IMR-90 (cell line): ENCODE data around the gene HOXD9. TPM values are rescaled to one million over a fixed set of nuclear protein-coding genes. Genes with fewer than 3 reads are reported as not detected.

ENCODE experiments used
- ATAC-seq: fragments of 200-7000 bp; cut with Tn5 transposase; 2 replicates; pipeline ENCODE4 v1.9.1; 2020; ENCODE audit warnings: low read depth, mild to moderate bottlenecking, moderate library complexity
- BruUV-seq: library from RNA; stranded (reverse); fragments of 400-500 nt; replicated peaks from 2 replicates; lab custom pipeline; 2021; lab: Mats Ljungman, UMichigan
- CTCF ChIA-PET: fragments of 300-600 bp; formaldehyde crosslinking; extraction: SDS; loops from one replicate; lab custom pipeline; 2021; ENCODE audit warnings: antibody characterized with exemption; lab: Yijun Ruan, JAX
- POLR2A ChIA-PET: fragments of 300-600 bp; sonication (Branson Sonifier 250); formaldehyde crosslinking; loops from one replicate; lab custom pipeline; 2022; ENCODE audit warnings: antibody characterized with exemption; ENCODE audit not compliant: unreplicated experiment; lab: Charles Lee
- DNase-seq: peaks from one replicate; pipeline ENCODE4 v3.0.0; 2013
- H2AFZ ChIP-seq: replicated peaks from 2 replicates; pipeline ENCODE3; 2013; ENCODE audit warnings: low read length, mild to moderate bottlenecking; ENCODE audit not compliant: poor library complexity
- H2AK5ac ChIP-seq: 2 replicates; pipeline ENCODE4 v1.6.1; 2013; ENCODE audit warnings: low read depth, low read length, inconsistent platforms
- H2AK9ac ChIP-seq: replicated peaks from 2 replicates; pipeline ENCODE3; 2013; ENCODE audit warnings: mild to moderate bottlenecking, low read depth, low read length, moderate library complexity; ENCODE audit not compliant: poor library complexity
- H2BK120ac ChIP-seq: 2 replicates; pipeline ENCODE4 v1.6.1; 2013; ENCODE audit warnings: low read depth, low read length, inconsistent platforms
- H2BK15ac ChIP-seq: 3 replicates; pipeline ENCODE4 v1.6.1; 2013; ENCODE audit warnings: low read depth, low read length, inconsistent platforms
- H2BK20ac ChIP-seq: 2 replicates; pipeline ENCODE4 v1.6.1; 2013; ENCODE audit warnings: low read depth, mild to moderate bottlenecking, inconsistent platforms, low read length, moderate library complexity
- H2BK5ac ChIP-seq: 2 replicates; pipeline ENCODE4 v1.6.1; 2013; ENCODE audit warnings: mild to moderate bottlenecking, low read depth, low read length, inconsistent platforms; ENCODE audit not compliant: poor library complexity, severe bottlenecking
- H3K14ac ChIP-seq: replicated peaks from 2 replicates; pipeline ENCODE4 v1.6.1; 2013; ENCODE audit warnings: low read depth, low read length, inconsistent platforms
- H3K18ac ChIP-seq: 2 replicates; pipeline ENCODE4 v1.6.1; 2013; ENCODE audit warnings: low read depth, low read length, control low read depth
- H3K23ac ChIP-seq: 2 replicates; pipeline ENCODE4 v1.6.1; 2013; ENCODE audit warnings: low read depth, low read length, inconsistent platforms
- H3K27ac ChIP-seq: 2 replicates; pipeline ENCODE4 v1.5.1; 2013; ENCODE audit warnings: mild to moderate bottlenecking, control low read depth, low read length; ENCODE audit not compliant: insufficient read depth
- H3K27me3 ChIP-seq: 2 replicates; pipeline ENCODE4 v1.6.1; 2013; ENCODE audit warnings: low read length; ENCODE audit not compliant: control insufficient read depth, insufficient read depth
- H3K36me3 ChIP-seq: 2 replicates; pipeline ENCODE4 v1.6.1; 2013; ENCODE audit warnings: low read length, mixed read lengths; ENCODE audit not compliant: control insufficient read depth, insufficient read depth
- H3K4ac ChIP-seq: 2 replicates; pipeline ENCODE4 v1.6.1; 2013; ENCODE audit warnings: low read depth, low read length, inconsistent platforms
- H3K4me1 ChIP-seq: 2 replicates; pipeline ENCODE4 v1.6.1; 2013; ENCODE audit warnings: low read length, mixed read lengths; ENCODE audit not compliant: control insufficient read depth, insufficient read depth
- H3K4me2 ChIP-seq: 2 replicates; pipeline ENCODE4 v1.6.1; 2013; ENCODE audit warnings: low read depth, mild to moderate bottlenecking, control low read depth, low read length, moderate library complexity
- H3K4me3 ChIP-seq: 2 replicates; pipeline ENCODE4 v1.5.1; 2013; ENCODE audit warnings: low read depth, mild to moderate bottlenecking, control low read depth, low read length, moderate library complexity; ENCODE audit not compliant: insufficient read depth
- H3K56ac ChIP-seq: 2 replicates; pipeline ENCODE4 v1.6.1; 2013; ENCODE audit warnings: low read length, inconsistent platforms; ENCODE audit not compliant: insufficient read depth; ENCODE audit errors: extremely low read depth
- H3K79me1 ChIP-seq, 2 experiments: 2 replicates each; pipeline ENCODE4 v1.6.1; 2013; ENCODE audit warnings: low read length in 2 of 2, inconsistent platforms in 1 of 2, low read depth in 1 of 2
- H3K9ac ChIP-seq: 2 replicates; pipeline ENCODE4 v1.6.1; 2013; ENCODE audit warnings: low read depth, low read length, control low read depth
- H3K9me1 ChIP-seq: 2 replicates; pipeline ENCODE4 v1.6.1; 2013; ENCODE audit warnings: low read length, inconsistent platforms; ENCODE audit not compliant: insufficient read depth
- H3K9me3 ChIP-seq: 2 replicates; pipeline ENCODE4 v1.6.1; 2013; ENCODE audit warnings: low read length; ENCODE audit not compliant: control insufficient read depth, insufficient read depth
- H4K20me1 ChIP-seq: 2 replicates; pipeline ENCODE4 v1.6.1; 2013; ENCODE audit warnings: low read length, inconsistent platforms; ENCODE audit not compliant: insufficient read depth
- H4K5ac ChIP-seq: 2 replicates; pipeline ENCODE4 v1.6.1; 2013; ENCODE audit warnings: mild to moderate bottlenecking, low read depth, low read length, control low read depth
- H4K8ac ChIP-seq, 2 experiments: 2 replicates each; pipeline ENCODE4 v1.6.1; 2013; ENCODE audit warnings: low read depth in 2 of 2, low read length in 2 of 2, control low read depth in 1 of 2, inconsistent platforms in 1 of 2
- H4K91ac ChIP-seq: 2 replicates; pipeline ENCODE4 v1.6.1; 2013; ENCODE audit warnings: low read depth, low read length, inconsistent platforms; ENCODE audit not compliant: insufficient read depth
- BHLHE40 ChIP-seq: fragments of 150-350 bp; IDR thresholded peaks from 2 replicates; pipeline ENCODE4 v1.6.1; 2016; ENCODE audit warnings: mild to moderate bottlenecking, low read depth, low read length
- CEBPB ChIP-seq: IDR thresholded peaks from 2 replicates; pipeline ENCODE4 v1.6.1; 2012; ENCODE audit warnings: low read depth, low read length, improper control_type of control experiment
- CHD1 ChIP-seq: IDR thresholded peaks from 2 replicates; pipeline ENCODE4 v1.6.1; 2012; ENCODE audit warnings: low read depth, low read length, improper control_type of control experiment
- FOS ChIP-seq: fragments of 150-350 bp; IDR thresholded peaks from 2 replicates; pipeline ENCODE4 v1.6.1; 2016; ENCODE audit warnings: low read depth, low read length
- MAFK ChIP-seq: IDR thresholded peaks from 2 replicates; pipeline ENCODE4 v1.6.1; 2012; ENCODE audit warnings: low read depth, low read length, improper control_type of control experiment
- MAZ ChIP-seq: IDR thresholded peaks from 2 replicates; pipeline ENCODE4 v1.6.1; 2012; ENCODE audit warnings: low read depth, mild to moderate bottlenecking, low read length, improper control_type of control experiment, moderate library complexity, borderline replicate concordance
- MXI1 ChIP-seq: IDR thresholded peaks from 2 replicates; pipeline ENCODE4 v1.6.1; 2012; ENCODE audit warnings: low read depth, mild to moderate bottlenecking, low read length, moderate library complexity, borderline replicate concordance
- NFE2L2 ChIP-seq: fragments of 150-350 bp; IDR thresholded peaks from 2 replicates; pipeline ENCODE4 v1.6.1; 2016; ENCODE audit warnings: low read depth, mild to moderate bottlenecking, low read length
- POLR2A ChIP-seq: IDR thresholded peaks from 2 replicates; pipeline ENCODE4 v1.6.1; 2012; ENCODE audit warnings: mild to moderate bottlenecking, low read depth, low read length
- RAD21 ChIP-seq: IDR thresholded peaks from 2 replicates; pipeline ENCODE4 v1.6.1; 2012; ENCODE audit warnings: low read length, improper control_type of control experiment
- RCOR1 ChIP-seq: IDR thresholded peaks from 2 replicates; pipeline ENCODE4 v1.6.1; 2012; ENCODE audit warnings: mild to moderate bottlenecking, low read length, improper control_type of control experiment; ENCODE audit not compliant: insufficient replicate concordance
- RFX5 ChIP-seq: IDR thresholded peaks from 2 replicates; pipeline ENCODE4 v1.8.0; 2012; ENCODE audit warnings: low read depth, mild to moderate bottlenecking, low read length, moderate library complexity
- SMC3 ChIP-seq: fragments of 150-350 bp; IDR thresholded peaks from 2 replicates; pipeline ENCODE4 v1.6.1; 2016; ENCODE audit warnings: low read depth, mild to moderate bottlenecking, antibody characterized with exemption, low read length, moderate library complexity
- USF2 ChIP-seq: fragments of 150-350 bp; IDR thresholded peaks from 2 replicates; pipeline ENCODE4 v1.6.1; 2017; ENCODE audit warnings: mild to moderate bottlenecking, antibody characterized with exemption, low read length, low read depth
- WGBS, 2 experiments: methylation state at CpG; one replicate each; pipeline versions ENCODE4 v1.1.5 to v1.1.7; 2013; ENCODE audit warnings: missing lambda C conversion rate in 2 of 2; ENCODE audit not compliant: insufficient read length in 1 of 2; ENCODE audit errors: extremely low coverage in 2 of 2; 5-methylcytosine and 5-hydroxymethylcytosine counted together
- dilution Hi-C: fragments of 300-500 bp; cut with HindIII; formaldehyde crosslinking; loops from one replicate; pipeline ENCODE4 v1.14.3; 2018; ENCODE audit warnings: low sequenced_read_pairs; ENCODE audit not compliant: unreplicated experiment
- in situ Hi-C: fragments of 300-500 bp; cut with MboI; formaldehyde crosslinking; loops from 3 replicates; pipeline ENCODE4 v1.14.3; 2019; ENCODE audit warnings: low sequenced_read_pairs, inconsistent platforms, mixed read lengths
- intact Hi-C: fragments of 100-400 bp; cut with micrococcal nuclease; formaldehyde crosslinking; loops from 2 replicates; pipeline ENCODE4 v1.10.0; 2022
- polyA plus RNA-seq, 3 experiments: library from polyadenylated mRNA; depleted of rRNA; stranded (reverse); fragments of >200 nt; gene quantifications; 2 replicates each; pipeline ENCODE4 v1.2.3, GENCODE V29; 2012; ENCODE audit warnings: low replicate concordance in 1 of 3
- total RNA-seq: library from RNA; depleted of rRNA; stranded (reverse); fragments of >200 nt; gene quantifications from 2 replicates; pipeline ENCODE4 v1.2.3, GENCODE V29; 2012
- TF ChIP-seq, protein P1 (sequence below): fragments of 150-350 bp; IDR thresholded peaks from 2 replicates; pipeline ENCODE4 v1.6.1; 2016; ENCODE audit warnings: low read depth, mild to moderate bottlenecking, low read length, moderate library complexity, borderline replicate concordance
- TF ChIP-seq, protein P2 (sequence below): conservative IDR thresholded peaks from 2 replicates; pipeline ENCODE4 v1.5.1; 2012; ENCODE audit warnings: mild to moderate bottlenecking, low read depth, low read length, improper control_type of control experiment

The HOXD9 gene
- total and polyA plus RNA-seq, 2 of the 4 experiments (the other 2 are of a cell fraction) = not detected

- Histone ChIP-seq H3K56ac (no peak overlapping the region), H4K20me1 (no peaks in the 10 kb centered on the region), H2AFZ (peak overlapping the region; percentile 8), H3K27me3 (peaks cover 89% of the 10 kb centered on the region), H2AK9ac (no peak overlapping the region), H2BK5ac (no peak overlapping the region), H4K8ac (no peak overlapping the region), H3K23ac (no peak overlapping the region), H3K9me3 (peaks cover 10% of the 10 kb centered on the region), H3K4ac (no peak overlapping the region), H3K79me1 (no peaks in the 10 kb centered on the region), H4K5ac (no peak overlapping the region), H2BK20ac (no peak overlapping the region), H3K4me2 (no peak overlapping the region), H2AK5ac (no peak overlapping the region), H3K27ac (no peak overlapping the region), H3K4me1 (no peaks in the 10 kb centered on the region), H2BK15ac (no peak overlapping the region), H3K4me3 (no peak overlapping the region), H3K18ac (no peak overlapping the region), H3K9me1 (no peaks in the 10 kb centered on the region), H3K14ac (no peak overlapping the region), H3K36me3 (no peaks in the 10 kb centered on the region), H4K91ac (no peak overlapping the region), H3K9ac (no peak overlapping the region), H2BK120ac (no peak overlapping the region)
- WGBS, 2 experiments = 0% methylated on average over 7 of the region's 29 CpGs; no CpG with 5 or more reads in 1 of the 2 experiments
- in situ Hi-C loops (no loop called here), dilution Hi-C loops (no loop called here), intact Hi-C loops (loop anchor here (1.0 kb wide), 1 partner anchor 23 kb away; no protein-coding TSS in a partner anchor)
- TF ChIP-seq CHD1 (no peak), USF2 (no peak), NFE2L2 (no peak), MXI1 (no peak), FOS (no peak), POLR2A (no peak), MAZ (no peak), RFX5 (no peak), BHLHE40 (no peak), RCOR1 (no peak), RAD21 (no peak), MAFK (no peak), CEBPB (no peak), SMC3 (no peak)
- TF ChIP-seq, protein P1, sequence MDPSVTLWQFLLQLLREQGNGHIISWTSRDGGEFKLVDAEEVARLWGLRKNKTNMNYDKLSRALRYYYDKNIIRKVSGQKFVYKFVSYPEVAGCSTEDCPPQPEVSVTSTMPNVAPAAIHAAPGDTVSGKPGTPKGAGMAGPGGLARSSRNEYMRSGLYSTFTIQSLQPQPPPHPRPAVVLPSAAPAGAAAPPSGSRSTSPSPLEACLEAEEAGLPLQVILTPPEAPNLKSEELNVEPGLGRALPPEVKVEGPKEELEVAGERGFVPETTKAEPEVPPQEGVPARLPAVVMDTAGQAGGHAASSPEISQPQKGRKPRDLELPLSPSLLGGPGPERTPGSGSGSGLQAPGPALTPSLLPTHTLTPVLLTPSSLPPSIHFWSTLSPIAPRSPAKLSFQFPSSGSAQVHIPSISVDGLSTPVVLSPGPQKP = no peak
- TF ChIP-seq, protein P2, sequence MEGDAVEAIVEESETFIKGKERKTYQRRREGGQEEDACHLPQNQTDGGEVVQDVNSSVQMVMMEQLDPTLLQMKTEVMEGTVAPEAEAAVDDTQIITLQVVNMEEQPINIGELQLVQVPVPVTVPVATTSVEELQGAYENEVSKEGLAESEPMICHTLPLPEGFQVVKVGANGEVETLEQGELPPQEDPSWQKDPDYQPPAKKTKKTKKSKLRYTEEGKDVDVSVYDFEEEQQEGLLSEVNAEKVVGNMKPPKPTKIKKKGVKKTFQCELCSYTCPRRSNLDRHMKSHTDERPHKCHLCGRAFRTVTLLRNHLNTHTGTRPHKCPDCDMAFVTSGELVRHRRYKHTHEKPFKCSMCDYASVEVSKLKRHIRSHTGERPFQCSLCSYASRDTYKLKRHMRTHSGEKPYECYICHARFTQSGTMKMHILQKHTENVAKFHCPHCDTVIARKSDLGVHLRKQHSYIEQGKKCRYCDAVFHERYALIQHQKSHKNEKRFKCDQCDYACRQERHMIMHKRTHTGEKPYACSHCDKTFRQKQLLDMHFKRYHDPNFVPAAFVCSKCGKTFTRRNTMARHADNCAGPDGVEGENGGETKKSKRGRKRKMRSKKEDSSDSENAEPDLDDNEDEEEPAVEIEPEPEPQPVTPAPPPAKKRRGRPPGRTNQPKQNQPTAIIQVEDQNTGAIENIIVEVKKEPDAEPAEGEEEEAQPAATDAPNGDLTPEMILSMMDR = no peak
- ChIA-PET POLR2A (no interaction called here), CTCF (no interaction called here)
- ATAC-seq = no peak
- BruUV-seq = no TSS peak
- DNase-seq = no peak
Observed at GRCh38 chr2:176111846-176112374, 10.6 kb upstream of the HOXD9 start.
